Astrocyte (in vitro differentiated cells and primary cell): ENCODE data around the gene COMT.

Experiments used
- EZH2 ChIP-seq: IDR thresholded peaks from 2 replicates; pipeline ENCODE4 v1.6.1; 2012; ENCODE audit warnings: mild to moderate bottlenecking, low read length, inconsistent platforms; ENCODE audit not compliant: insufficient read depth
- TF ChIP-seq, protein P1 (sequence below): IDR thresholded peaks from 2 replicates; pipeline ENCODE4 v1.5.1; 2011; ENCODE audit warnings: low read depth, mild to moderate bottlenecking, inconsistent platforms, low read length, moderate library complexity; ENCODE audit not compliant: insufficient read depth

DNA sequence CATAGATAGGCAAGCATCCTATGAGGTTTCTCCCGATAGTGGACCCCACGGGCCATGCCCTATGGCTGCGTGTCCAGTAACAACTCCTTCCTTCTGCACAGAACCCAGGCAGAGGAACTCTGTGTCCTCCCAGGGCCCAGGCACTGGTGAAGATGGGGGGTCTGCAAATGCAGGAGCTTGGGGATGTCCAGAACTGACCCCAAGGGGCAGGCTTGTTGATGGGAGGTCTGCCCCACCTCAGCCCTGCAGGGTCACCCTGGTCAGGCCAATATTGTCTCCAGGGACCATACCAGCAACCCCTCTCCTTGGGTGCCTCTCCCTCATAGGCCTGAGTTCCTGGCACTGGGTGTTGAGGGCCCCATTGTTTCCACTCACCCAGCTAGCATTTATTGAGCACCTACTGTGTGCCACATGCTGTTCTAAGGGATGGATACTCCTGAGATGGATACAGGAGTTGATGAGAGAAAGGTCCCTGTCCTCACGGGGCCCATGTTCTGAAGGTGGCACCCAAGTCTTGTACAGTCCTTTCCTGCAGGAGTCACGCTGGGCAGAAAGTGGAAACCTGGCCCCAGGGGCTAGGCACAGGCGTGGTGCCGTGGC, 26.4 kb downstream of the COMT start:
- TF ChIP-seq, protein P1, sequence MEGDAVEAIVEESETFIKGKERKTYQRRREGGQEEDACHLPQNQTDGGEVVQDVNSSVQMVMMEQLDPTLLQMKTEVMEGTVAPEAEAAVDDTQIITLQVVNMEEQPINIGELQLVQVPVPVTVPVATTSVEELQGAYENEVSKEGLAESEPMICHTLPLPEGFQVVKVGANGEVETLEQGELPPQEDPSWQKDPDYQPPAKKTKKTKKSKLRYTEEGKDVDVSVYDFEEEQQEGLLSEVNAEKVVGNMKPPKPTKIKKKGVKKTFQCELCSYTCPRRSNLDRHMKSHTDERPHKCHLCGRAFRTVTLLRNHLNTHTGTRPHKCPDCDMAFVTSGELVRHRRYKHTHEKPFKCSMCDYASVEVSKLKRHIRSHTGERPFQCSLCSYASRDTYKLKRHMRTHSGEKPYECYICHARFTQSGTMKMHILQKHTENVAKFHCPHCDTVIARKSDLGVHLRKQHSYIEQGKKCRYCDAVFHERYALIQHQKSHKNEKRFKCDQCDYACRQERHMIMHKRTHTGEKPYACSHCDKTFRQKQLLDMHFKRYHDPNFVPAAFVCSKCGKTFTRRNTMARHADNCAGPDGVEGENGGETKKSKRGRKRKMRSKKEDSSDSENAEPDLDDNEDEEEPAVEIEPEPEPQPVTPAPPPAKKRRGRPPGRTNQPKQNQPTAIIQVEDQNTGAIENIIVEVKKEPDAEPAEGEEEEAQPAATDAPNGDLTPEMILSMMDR: no peak
- TF ChIP-seq EZH2: no peak
